ENCODE data around the gene PRKN.

PRKN gene

DNA sequence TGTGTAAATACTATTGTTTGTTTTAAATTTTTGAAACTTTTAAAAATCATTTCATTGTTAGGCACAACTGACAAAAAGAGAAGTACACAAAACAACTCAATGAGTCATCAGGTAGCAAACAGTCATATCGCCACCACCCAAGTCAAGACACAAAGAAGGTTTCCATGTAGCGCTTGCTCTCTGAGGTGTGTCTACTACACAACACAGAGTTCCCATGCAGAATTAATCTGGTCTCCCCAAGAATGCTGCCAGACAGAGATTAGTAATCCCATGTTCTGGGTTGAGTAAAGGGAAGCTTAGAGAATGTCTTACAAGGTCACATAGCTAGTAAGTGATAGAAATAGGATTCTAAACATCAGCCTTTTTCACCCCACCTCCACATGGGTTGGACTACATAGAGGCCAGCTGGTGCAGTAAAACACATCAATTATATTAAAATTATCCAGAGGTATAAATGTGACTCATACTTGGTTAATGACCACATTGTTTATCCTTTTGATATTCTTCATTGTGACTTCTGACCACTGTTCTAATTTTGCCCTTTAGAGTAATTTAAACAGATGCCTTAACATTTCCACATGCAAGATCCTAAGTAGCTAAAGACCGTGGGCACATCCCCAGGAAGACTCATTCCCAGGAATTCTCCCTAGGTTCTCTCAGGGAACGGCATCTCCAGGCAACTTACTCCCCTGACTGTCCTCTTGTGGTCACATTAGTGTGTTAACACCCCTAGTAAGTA, 413.5 kb downstream of the PRKN start:
- DNase-seq (ENCODE audit: low spot score): no peak

DNA sequence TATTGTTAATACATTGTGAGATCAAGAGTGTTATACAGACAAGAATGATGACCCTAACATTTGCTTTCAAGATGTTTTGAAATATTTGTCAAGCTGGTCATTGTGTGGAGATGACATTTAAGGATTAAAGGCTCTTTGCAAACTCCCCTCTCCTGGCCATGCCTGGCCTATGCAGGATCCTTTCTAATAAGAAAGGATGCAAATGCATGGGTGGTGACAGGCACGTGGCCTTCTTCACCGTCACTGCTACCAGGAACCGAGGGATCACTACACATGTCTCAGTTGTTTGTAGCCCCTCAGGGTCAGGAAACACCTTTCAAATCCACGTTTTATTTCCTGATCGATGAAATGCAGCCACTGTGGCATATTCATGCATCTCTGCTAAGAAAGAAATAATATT, 419.7 kb downstream of the PRKN start:
- no peak for DNase-seq (ENCODE audit: low spot score)

DNA sequence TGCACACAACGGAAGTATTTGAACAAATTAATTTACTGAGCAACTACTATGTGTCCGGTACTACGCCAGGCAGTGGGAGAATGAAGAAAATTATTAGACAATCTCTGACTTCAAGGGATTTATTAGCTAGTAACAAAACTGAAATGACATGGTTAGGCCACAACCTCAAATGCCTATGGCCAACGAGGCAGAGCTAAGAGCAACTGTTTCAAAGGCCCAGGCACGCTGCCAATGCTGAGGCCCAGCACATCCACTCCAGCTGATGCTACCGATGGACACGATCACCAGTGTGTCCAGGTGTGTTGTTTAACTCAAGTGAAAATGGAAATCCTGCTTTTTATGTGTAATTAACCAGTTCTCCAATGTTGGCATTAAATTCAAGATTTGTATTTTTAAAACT, 420.9 kb downstream of the PRKN start:
- DNase-seq (ENCODE audit: low spot score): no peak

DNA sequence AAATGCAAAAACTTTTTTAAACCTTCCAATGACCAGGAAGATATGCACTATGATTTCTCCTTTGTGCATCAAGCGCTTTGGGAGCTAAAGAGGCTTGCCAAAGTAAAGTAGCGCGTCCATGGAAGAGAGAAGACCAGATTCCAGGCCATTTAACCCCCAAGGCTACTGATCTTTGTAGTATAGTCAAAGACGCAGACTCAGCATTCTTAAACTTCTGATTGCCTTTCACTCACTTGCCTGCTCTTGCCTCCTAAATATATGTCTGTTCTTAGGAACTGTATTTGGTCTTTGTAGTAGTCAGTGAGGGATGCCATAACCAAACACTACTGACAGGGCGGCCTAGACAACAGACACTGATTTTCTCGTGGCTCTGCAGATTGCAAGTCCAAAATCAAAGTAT, 426.4 kb downstream of the PRKN start:
- no peak for DNase-seq (ENCODE audit: low spot score)

DNA sequence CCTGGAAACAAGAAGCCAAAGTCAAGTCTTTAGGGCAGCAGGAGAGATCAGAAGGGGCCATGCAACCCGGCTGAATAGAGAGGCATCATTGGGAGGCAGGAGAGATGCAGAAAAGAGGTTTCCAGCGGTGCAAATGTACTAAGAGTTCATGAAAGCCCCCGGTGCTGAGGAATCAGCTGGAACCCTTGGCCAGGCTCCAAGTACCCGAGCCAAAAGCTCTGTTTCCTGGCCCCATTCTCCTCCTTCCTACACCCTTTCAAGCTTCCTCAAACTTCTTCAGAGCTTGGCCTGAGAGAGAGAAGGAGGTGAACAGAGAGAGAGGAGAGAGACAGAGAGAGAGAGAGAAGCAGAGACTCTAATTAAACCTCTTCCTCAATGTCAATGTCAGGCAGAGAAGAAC, 433.5 kb downstream of the PRKN start:
- DNase-seq (ENCODE audit: low spot score): no peak

DNA sequence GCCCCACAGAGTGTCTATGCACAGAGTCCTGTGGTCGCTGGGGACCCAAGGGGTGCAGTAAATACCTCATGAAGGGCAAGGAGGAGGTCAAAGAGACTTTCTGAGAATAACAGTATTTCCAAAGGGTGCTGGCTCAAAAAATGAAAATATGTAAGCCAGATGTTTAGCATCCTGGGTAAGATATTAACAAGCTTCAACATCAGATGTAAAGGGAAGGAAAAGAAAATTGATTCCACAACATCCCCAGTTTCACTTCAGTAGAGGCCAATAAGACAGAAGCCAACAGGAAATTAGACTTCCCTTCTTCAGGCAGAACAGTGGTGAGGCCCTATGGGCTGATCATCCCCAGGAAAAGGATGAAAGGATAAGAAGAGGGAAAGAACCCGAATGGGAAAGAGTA, 434.7 kb downstream of the PRKN start:
- DNase-seq (ENCODE audit: low spot score): no peak

DNA sequence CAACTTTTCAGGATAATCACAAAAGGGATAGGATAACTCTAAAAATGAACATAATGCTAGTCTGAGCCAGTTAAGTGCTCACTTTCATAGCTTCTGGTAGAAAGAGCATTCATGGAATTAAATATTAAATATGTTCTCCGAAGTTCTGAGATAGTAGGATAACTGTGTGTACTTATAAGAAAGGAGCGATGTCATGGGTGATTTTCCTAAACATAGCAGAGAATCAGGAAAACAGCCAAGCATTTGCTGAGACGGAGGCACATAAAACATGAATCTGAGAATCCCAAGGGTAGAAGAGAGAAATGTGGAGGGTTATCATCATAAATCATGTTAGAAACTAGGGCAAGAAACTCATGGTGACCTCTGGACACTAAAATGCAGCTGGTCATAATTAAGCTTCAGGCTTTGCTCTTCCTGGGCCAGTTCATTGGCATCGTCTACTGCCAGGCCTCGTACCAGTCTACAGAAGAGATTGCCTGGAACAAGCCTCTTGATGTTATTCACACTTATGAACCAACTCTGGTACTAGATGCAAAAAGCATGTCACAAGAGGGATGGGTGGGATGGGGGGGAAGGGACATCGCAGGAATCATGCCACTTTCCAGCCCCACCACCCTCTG, 436.6 kb downstream of the PRKN start:
- DNase-seq (ENCODE audit: low spot score): no peak

DNA sequence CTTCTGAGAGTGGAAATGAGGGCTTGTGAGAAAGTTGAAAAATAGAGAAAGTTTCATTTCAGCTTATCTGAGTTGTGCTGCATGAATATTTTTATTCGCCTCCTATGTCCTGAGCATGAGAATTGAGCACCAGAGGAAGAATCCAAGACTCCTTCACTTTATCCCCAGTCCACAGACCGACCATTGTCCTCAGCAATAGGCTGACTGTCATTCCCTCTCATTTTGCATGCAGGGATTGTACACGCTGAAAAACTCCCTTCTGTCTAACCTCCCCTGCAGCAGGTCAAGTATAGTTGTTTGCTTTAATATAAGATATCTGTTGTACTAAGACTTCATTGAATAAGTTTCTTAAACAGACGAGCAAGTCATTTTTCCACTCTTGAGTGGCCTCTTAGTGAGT, 437.6 kb downstream of the PRKN start:
- no peak for DNase-seq (ENCODE audit: low spot score)

DNA sequence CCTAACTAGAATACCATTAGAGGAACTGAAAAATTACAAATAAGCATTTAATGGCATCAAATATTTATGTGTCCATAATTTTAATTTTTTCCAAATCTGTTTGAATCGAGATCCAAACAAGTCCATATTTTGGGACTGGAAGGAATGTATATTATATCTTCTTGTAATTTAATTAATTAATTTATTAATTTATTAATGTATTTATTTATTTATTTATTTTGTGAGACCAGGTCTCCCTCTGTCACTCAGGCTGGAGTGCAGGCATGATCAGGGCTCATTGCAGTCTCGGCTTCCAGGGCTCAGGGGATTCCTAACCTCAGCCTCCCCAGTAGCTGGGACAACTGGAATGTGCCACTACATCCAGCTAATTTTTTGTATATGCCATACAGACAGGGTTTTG, 453.6 kb downstream of the PRKN start:
- no peak for DNase-seq (ENCODE audit: low spot score)

DNA sequence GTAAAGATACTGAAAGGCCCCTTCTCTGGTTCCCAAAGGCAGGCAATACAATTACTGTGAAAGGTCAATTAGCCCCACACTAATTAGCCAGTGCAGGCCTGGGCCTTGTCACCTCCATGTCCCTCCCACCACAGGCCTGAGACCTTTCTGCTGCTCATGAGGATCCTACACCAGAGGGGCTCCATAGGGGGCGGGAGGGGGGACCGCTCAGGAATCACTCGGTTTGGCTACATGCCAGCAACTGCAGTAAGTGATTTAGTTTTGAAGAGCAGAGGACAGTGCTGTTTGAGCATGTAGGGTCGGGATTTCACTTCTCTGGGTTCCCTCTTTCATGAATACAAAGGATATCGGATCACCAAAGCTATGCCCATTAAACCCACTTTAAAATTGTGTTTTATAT, 455.6 kb downstream of the PRKN start:
- no peak for DNase-seq (ENCODE audit: low spot score)

DNA sequence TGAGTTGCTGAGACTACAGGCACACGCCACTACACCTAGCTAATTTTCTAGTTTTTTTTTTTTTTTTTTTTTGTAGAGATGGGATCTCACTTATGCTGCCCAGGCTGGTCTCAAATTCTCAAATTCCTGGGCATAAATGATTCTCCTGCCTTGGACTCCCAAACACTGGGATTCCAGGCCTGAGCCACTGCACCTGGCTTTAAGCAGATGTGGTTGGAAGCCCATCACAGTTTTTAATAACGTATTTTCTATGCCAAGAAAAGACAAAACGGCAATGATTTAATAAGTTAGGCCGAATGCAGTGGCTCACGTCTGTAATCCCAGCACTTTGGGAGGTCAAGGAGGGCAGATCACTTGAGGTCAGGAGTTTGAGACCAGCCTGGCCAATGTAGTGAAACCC, 456.6 kb downstream of the PRKN start:
- DNase-seq (ENCODE audit: low spot score): no peak

DNA sequence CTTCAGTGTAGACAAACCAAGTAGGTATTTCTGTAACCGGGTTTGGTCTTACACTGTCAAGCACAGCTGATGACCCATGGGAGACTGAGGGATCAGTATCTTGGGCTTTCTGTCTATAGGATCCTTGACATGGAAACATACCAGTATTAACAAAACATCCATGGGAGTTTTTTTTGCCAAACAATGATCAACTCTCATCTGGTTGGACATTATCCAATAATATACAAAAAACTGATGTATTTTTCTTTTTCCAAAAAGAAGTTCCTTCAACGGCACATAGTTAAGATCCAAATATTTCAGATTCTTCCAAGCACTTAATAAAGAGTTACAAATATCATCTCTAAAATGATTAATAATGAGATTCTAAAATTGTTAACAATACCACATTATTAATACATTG, 459.9 kb downstream of the PRKN start:
- no peak for DNase-seq (ENCODE audit: low spot score)

DNA sequence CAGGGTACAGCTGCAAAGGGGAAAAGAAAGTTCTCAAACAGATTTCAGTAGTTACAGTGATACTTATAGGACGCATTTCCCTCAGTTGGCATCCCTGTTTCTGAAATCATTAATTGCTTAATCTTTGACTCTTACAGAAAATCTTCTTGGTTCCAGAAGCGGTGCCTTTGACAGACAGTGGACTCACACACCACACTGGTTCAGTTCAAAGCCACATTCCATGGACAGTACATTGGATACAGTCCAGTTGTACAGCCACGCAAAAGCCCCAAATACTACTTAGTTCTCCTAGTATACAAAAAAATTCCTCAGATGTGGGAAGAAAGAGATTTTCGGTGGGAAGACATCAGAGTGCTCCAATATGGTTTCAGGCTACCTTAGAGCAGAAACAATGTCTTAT, 460.4 kb downstream of the PRKN start:
- no peak for DNase-seq (ENCODE audit: low spot score)

DNA sequence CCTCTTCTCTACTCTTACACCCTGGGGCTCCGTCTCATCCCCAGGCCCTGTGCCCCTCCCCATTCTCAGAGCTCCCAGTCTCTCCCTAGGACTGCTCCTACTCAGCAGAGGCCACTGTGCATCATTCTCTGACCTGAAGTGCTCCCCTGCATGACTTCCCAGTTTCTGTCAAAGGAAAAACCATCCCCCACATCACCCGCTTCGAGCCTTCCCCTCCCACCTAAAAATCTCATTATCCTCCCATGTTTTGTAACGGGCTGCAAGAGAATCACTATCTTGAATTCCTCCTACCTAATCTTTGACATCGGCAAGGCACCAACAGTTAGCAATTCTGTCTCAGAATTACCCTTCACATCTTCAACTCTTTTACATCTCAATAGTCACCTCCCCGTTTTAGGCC, 463.0 kb downstream of the PRKN start:
- DNase-seq (ENCODE audit: low spot score): no peak

DNA sequence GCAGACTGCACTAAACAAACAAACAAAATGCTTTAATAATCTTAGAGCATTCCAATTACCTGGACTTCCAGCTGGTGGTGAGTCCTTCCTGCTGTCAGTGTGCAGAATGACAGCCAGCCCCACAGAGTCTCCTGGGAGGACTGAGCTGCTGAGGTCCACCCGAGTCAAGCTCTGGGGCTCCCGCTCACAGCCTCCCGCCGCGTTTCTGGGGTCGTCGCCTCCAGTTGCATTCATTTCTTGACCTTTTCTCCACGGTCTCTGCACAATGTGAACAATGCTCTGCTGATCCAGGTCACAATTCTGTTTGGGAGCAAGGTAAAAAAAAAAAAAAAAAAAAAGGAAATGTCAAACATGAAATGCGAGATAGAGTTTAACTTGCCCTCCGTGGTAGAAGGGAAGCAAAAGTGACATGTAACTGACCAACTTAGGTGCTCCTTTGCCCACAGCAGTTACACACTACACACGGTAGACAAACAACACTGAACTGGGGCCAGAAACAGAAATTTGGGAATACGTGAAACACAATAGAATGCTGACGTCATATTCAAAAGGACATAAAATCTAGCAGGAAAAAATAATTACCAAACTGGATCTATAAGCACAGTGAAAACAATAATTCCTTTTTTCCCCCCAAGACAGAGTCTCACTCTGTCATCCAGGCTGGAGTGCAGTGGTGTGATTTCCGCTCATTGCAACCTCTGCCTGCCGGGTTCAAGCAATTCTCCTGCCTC, 464.9 kb downstream of the PRKN start:
- no peak for DNase-seq (ENCODE audit: low spot score)

DNA sequence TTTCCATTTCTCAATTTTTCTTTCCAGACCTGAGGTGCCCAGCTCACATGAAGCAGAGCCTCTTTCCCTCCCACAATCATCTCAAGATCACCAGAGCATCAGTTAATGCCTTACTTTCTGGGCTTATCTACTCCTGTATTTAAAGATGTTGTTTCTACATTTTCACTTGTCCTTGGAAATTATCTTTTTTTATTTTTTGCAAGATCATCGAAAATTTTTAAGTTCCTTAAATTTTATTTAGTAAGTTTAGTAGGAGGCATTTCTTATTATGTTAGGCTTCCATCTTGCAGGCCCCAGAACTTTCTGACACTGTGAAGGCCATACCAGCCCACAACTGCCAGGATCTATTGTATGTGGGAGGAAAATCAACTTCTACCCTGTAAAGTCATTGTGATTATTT, 466.0 kb downstream of the PRKN start:
- no peak for DNase-seq (ENCODE audit: low spot score)

DNA sequence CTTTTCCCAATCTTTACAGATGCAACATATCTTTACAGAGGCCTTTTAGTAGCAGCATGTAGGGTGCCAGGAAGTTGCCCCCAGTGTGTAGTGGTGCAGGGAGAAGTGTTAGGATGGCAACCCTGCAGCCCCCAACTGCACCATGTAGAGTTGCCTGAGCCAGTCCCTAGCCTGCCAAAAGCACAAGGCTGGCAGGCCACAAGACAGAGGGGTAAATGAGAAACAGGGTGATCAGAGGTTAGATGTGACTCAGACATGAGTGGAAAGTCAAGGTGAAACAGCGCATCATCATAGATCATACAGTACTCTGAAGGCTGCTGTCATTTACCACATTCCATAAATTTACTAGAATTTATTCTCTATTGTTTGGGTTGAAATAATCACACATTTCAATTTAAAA, 467.5 kb downstream of the PRKN start:
- DNase-seq (ENCODE audit: low spot score): no peak

DNA sequence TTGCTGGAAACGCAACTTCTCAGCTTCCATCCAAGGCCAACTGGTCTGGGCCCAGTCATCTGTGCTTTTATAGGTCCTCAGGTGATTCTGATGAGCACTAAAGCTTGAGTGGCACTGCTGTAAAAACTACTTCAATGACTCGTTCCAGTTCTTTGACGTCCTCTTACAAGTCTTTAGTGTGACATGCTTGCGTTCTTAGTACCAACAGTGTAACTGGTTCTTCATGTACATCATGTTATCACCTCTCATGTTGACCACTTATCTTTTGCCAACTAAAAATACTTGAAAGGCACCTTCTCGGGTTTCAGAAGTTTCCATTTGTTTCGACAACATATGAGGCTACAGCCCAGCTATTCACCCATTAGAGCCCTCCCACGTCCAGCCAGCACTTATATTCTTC, 468.9 kb downstream of the PRKN start:
- no peak for DNase-seq (ENCODE audit: low spot score)

DNA sequence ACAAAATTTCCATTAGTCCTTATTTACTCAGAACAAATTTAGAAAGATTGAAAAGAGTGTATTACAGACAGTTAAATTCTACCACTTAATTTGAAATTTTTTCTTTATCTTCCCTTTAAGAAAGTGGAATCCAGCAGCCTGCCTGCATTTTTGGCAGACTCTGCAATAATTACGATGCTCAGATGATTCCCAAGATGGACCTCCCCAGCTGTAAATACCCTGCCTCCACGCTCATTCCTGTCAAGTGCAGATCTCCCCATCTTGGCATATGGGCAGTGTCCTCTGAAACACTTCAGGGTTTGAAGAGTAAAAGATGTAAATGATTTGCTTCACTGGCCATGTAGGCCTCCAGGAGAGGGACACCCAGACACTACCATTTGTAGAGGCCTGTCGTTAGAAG, 471.2 kb downstream of the PRKN start:
- no peak for DNase-seq (ENCODE audit: low spot score)

DNA sequence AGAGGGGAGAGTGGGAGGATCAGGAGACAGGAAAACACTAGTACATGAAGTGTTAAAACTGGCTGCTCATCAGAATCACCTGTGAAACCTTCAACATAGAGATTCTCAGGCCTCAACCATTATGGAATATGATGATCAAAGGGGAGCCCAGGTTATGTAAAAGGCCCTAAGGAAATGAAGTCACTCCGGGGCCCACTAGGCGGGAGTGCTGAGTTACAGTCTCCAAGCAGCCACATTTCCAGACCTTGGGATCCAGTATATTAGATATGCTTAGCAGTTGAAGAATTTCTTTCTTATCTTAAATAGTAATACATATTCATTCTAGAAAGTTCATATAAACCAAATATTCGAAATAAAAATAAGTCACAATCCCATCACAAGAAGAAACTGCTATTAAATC, 476.3 kb downstream of the PRKN start:
- DNase-seq (ENCODE audit: low spot score): no peak

DNA sequence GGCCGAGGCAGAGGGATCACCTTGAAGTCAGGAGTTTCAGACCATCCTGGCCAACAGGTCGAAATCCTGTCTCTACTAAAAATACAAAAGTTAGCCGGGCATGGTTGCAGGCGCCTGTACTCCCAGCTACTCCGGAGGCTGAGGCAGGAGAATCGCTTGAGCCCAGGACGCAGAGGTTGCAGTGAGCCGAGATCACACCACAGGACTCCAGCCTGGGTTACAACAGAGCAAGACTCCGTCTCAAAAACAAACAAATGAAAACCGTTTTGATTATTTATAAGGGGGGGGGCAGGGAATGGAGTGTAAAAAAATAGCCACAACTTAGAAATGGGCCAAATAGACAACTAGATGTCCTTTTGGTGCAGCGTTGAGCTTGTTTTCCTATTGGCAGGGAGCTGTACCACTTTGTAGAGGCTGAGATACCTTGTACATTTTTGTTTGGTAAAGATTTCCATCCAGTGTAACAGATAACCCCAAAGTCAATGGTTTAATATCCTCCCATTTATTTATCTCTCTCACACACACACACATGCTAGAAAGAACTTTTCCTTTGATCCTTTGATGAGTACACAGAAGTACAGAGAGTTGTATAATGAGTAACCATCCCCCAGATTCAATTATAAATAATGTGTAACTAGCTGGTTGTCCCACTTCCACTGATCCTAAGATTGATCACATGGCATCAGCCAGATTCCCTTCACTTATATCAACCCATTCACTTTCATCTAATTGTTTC, 477.5 kb downstream of the PRKN start:
- no peak for DNase-seq (ENCODE audit: low spot score)

DNA sequence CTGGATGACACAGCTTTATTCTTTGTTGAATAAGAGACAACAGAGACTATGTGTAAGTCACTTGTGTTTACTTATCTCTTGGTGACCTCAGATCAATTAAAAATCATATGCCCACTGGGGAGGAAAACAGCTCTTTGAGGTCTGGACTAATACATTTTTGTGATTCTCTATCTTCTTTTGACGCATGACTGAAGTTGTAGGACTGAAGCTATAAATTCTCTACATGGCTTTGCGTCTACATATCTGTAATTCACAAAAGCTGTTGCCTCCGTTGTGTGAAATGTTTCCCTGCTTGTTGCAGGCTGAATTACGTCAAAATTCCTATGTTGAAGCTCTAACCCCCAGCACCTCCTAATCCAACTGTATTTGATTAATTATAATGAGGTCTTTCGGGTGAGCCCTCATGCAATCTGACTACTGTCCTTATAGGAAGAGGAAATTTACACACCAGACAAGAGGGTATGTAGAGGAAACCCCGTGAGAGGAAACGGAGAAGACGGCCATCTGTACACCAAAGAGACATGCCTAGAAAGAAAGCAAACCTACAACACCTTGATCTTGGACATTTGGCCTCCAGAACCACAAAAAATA, 481.6 kb downstream of the PRKN start:
- no peak for DNase-seq (ENCODE audit: low spot score)

Measured in CD4-positive, alpha-beta T cell treated with Interleukin-6 at 100 ng/mL for 8 hours (primary cell).